Mesodermal cell (in vitro differentiated cells): Measurements from ENCODE around the gene SPATA25.

Source experiments
- H3K27ac ChIP-seq: 2 replicates; pipeline ENCODE4 v1.7.0; 2013; ENCODE audit warnings: mild to moderate bottlenecking, low read depth, low read length, moderate library complexity; ENCODE audit not compliant: severe bottlenecking
- H3K36me3 ChIP-seq: 2 replicates; pipeline ENCODE4 v1.7.1; 2013; ENCODE audit warnings: mild to moderate bottlenecking, low read length, moderate library complexity; ENCODE audit not compliant: control insufficient read depth, insufficient read depth
- H3K4me1 ChIP-seq: one replicate; pipeline ENCODE4 v1.7.1; 2013; ENCODE audit warnings: mild to moderate bottlenecking, low read length; ENCODE audit not compliant: insufficient read depth, control insufficient read depth, poor library complexity, severe bottlenecking
- H3K4me3 ChIP-seq: 2 replicates; pipeline ENCODE4 v1.7.0; 2013; ENCODE audit warnings: low read length, control low read depth, mild to moderate bottlenecking; ENCODE audit not compliant: insufficient read depth, poor library complexity, severe bottlenecking; ENCODE audit errors: extremely low read depth
- H3K9me3 ChIP-seq: 2 replicates; pipeline ENCODE4 v1.7.1; 2013; ENCODE audit warnings: mild to moderate bottlenecking, low read length, moderate library complexity; ENCODE audit not compliant: control insufficient read depth
- WGBS, 2 experiments: methylation state at CpG; one replicate each; pipeline ENCODE4 v1.1.5; 2013; ENCODE audit warnings: missing lambda C conversion rate in 2 of 2; ENCODE audit not compliant: insufficient coverage in 2 of 2; 5-methylcytosine and 5-hydroxymethylcytosine counted together

The SPATA25 gene

GRCh38 chr20:45911486-45912343, 24.3 kb upstream of the SPATA25 start, which contains the start of gene PLTP:
Gene PLTP, minus strand, starts transcription at chr20:45912155. Its CDS starts 703 bp downstream, at chr20:45911452.
- Histone ChIP-seq H3K36me3 (peaks cover 32% of the 10 kb centered on the region), H3K27ac (peak within 1 kb of the TSS; percentile 90), H3K4me1 (no peaks in the 10 kb centered on the region), H3K9me3 (no peaks in the 10 kb centered on the region), H3K4me3 (peak within 1 kb of the TSS; percentile 54)
- 0% methylated on average over 28 to 44 of the region's 58 CpGs for WGBS, 2 experiments

DNA sequence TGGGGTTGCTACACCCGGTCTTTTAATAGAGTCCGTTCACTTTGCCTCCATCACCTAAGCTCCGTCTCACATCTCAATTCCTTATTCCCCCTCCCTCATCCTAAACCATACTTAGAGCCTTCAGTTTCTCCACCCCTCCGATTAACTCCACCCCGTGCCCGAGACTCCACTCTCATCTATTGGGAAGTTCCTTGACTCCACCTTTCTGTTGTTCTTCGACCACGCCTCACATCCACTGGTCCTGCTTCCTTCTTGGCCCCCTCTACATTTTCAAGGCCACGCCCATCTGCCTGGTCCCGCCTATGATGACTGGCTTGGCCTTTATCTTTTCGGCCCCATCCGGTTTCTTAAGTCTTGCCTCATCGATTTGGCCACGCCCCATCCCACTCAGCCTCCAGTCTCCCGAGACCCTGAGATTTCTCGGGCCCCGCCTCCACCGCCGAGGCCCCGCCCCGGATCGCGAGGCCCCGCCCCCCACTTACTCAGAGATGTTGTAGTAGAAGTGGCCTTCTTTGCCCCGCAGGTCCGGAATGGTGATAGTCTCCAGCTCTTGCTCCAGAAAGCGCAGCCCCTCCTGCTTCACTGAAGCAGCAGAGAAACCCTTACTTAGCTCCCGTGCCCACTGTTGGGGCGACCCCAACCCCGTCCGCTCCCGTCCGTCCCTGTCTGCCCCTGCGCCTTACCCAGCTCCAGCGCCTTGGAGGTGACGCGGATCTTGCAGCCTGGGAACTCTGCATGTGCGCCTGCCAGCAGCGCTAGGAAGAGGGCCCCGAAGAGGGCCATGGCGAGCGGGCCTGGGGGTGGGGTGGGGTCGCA, 23.5 kb upstream of the SPATA25 start:
- Histone ChIP-seq H3K36me3 (peaks cover 40% of the 10 kb centered on the region), H3K27ac (peak overlapping the region; percentile 90), H3K4me1 (no peaks in the 10 kb centered on the region), H3K4me3 (peak overlapping the region; percentile 54), H3K9me3 (no peaks in the 10 kb centered on the region)
- WGBS, 2 experiments = 5% methylated on average over 31 to 35 of the region's 43 CpGs

GRCh38 chr20:45909817-45910669, 22.6 kb upstream of the SPATA25 start:
- Histone ChIP-seq H3K27ac (no peak overlapping the region), H3K36me3 (peaks cover 48% of the 10 kb centered on the region), H3K9me3 (no peaks in the 10 kb centered on the region), H3K4me3 (no peak overlapping the region), H3K4me1 (no peaks in the 10 kb centered on the region)
- 89 to 90% methylated on average over 13 to 19 of the region's 22 CpGs for WGBS, 2 experiments

DNA sequence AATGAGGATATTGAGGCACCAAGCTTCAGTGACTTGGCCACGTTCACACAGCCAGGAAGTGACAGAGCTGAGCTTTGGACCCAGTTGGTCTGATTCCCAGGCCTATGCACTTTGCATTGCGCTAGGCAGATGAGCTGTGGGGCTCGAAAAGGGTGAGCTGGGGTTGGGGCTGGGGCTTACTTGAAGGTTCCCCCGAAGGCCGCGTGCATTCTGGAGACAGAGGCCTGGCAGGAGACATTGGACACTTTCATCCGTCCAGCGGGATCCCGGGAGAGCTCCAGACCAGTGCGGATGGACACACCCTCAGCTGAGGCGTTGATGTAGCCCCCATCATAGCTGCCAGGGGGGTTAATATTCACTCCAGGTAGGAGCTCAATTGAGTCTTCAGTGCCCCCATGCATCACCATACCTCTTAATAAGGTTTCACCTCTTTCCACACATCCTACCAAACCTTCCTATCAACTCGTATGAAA, 21.9 kb upstream of the SPATA25 start:
- no peak overlapping the region for H3K27ac ChIP-seq
- no peak overlapping the region for H3K4me3 ChIP-seq
- peaks cover 55% of the 10 kb centered on the region for H3K36me3 ChIP-seq
- no peaks in the 10 kb centered on the region for H3K4me1 ChIP-seq
- no peaks in the 10 kb centered on the region for H3K9me3 ChIP-seq
- WGBS, 2 experiments = 94 to 95% methylated on average over 11 to 12 of the region's 12 CpGs

- 97% methylated on average over 2 of the region's 2 CpGs for WGBS, 2 experiments
- peaks cover 67% of the 10 kb centered on the region for H3K36me3 ChIP-seq
Observed at GRCh38 chr20:45908084-45908483, 20.7 kb upstream of the SPATA25 start.

DNA sequence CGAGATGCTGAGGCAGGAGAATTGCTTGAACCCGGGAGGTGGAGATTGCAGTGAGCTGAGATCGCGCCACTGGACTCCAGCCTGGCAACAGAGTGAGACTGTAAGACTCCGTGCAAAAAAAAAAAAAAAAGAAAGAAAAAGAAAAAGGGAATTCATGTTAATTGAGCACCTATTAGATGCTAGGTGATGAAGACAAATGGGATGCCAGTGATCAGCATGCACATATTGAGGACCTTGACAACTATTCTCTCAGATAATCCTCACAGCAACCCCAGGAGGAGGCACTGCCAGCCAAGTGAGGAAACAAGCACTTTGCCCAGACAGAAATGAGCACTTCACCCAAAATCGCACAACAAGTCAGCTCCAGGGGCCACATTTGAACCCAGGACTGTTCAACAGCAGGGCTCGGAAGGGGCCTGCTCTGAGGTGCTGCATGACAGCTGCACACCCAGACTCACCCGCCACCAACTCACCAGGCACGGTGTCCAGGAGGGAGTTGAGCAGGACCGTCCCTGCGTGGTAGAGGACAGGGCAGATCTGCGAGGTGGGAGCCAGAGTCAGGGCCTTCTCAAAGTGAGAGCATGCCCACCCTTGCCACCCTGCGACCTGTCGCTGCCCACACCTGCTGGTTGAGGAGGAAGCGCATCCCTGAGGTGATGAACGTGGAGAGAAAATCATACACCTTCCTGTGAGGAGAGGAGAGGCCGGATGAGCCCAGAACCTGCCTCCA, 20.0 kb upstream of the SPATA25 start:
- no peak overlapping the region for H3K4me3 ChIP-seq
- H3K36me3 ChIP-seq = peaks cover 74% of the 10 kb centered on the region
- no peaks in the 10 kb centered on the region for H3K4me1 ChIP-seq
- H3K27ac ChIP-seq = no peak overlapping the region
- H3K9me3 ChIP-seq = no peaks in the 10 kb centered on the region
- 97 to 99% methylated on average over 15 to 17 of the region's 17 CpGs for WGBS, 2 experiments

More at GRCh38 chr20:45908084-45908483, 20.7 kb upstream of the SPATA25 start:
- no peak overlapping the region for H3K4me3 ChIP-seq
- no peaks in the 10 kb centered on the region for H3K4me1 ChIP-seq
- H3K27ac ChIP-seq = no peak overlapping the region
- no peaks in the 10 kb centered on the region for H3K9me3 ChIP-seq

GRCh38 chr20:45905505-45906079, 18.2 kb upstream of the SPATA25 start:
- WGBS, 2 experiments = 91 to 95% methylated on average over 8 of the region's 8 CpGs
- Histone ChIP-seq H3K4me1 (no peaks in the 10 kb centered on the region), H3K9me3 (no peaks in the 10 kb centered on the region), H3K4me3 (no peak overlapping the region), H3K36me3 (peaks cover 90% of the 10 kb centered on the region), H3K27ac (no peak overlapping the region)

GRCh38 chr20:45904583-45905504, 17.4 kb upstream of the SPATA25 start:
- WGBS, 2 experiments = 90 to 94% methylated on average over 9 to 11 of the region's 16 CpGs
- Histone ChIP-seq H3K4me1 (no peaks in the 10 kb centered on the region), H3K9me3 (no peaks in the 10 kb centered on the region), H3K27ac (no peak overlapping the region), H3K4me3 (no peak overlapping the region), H3K36me3 (peaks cover 91% of the 10 kb centered on the region)

GRCh38 chr20:45902199-45902701, 14.8 kb upstream of the SPATA25 start:
- H3K27ac ChIP-seq = no peak overlapping the region
- no peaks in the 10 kb centered on the region for H3K4me1 ChIP-seq
- 94 to 97% methylated on average over 5 to 11 of the region's 14 CpGs for WGBS, 2 experiments
- H3K4me3 ChIP-seq = no peak overlapping the region
- peaks cover 87% of the 10 kb centered on the region for H3K36me3 ChIP-seq
- H3K9me3 ChIP-seq = no peaks in the 10 kb centered on the region
